CD4-positive, alpha-beta T cell treated with Interferon gamma for 1 hour (primary cell): ENCODE data around the gene SCLT1.
"Not testable (repeated sequence)": the region's sequence is repeated elsewhere in the genome, so short reads cannot be mapped to it uniquely, and the experiment has no call there.

Experiments
- DNase-seq: peaks from one replicate; pipeline ENCODE4 v3.0.0-alpha.2; 2020

Gene SCLT1

DNA sequence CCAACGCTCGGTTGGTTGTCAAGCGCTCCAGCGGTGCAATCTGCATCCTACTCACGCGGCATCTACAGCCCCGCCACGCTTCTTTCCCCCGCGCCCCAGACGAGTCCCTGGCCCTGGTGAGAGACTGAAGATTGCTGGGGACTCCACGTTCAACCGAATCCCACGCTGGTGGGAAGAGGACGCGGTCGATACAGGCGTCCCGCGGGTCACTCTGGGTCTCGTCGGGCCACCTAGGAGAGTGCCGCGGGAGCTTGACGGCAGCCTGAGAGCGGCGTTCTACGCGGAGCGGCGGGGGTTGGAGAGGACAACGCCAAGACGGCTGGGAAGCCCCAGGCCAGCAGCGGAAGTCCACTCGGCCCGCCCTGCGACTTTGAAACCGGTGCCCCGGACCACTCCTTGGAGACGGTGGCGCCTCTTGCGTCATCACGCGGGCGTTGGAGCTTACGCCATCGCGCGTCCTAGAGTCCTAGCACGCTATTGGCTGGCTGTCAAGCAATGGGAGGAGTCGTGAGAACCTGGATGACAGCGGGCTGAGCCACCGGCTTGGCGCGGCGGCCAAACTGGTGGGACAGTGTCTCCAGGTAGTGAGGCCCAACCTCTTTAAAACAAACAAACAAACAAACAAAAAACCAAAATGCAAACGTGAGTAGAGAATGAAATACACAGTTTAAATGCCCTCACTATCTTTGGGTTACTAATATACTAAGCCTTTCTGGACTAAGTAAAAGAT lies at the start of gene SCLT1:
Gene SCLT1 (minus strand): TSS at position 349 of the 730 bp plus-strand sequence. CDS start 436 bp downstream, outside the sequence.
- peak; percentile 95 for DNase-seq

DNA sequence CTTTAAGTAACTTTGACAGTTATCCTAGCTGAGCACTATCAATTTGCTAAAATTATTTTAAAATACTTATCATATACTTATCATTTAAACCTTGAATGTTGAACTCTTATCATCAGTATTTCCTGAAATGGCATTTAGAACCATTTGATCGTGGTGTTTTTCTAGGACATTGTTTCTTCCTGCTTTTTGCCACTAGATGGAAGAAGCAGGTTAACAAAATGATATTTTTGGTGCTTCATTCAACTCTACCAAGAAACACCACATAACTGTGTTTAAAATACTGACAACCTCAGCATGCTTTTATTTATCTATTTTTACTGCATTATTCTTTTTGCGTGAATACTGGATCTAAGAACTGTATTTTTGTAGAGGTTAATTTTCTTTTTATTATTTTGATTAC lies 47.2 kb upstream of the SCLT1 start:
- DNase-seq: no peak

DNA sequence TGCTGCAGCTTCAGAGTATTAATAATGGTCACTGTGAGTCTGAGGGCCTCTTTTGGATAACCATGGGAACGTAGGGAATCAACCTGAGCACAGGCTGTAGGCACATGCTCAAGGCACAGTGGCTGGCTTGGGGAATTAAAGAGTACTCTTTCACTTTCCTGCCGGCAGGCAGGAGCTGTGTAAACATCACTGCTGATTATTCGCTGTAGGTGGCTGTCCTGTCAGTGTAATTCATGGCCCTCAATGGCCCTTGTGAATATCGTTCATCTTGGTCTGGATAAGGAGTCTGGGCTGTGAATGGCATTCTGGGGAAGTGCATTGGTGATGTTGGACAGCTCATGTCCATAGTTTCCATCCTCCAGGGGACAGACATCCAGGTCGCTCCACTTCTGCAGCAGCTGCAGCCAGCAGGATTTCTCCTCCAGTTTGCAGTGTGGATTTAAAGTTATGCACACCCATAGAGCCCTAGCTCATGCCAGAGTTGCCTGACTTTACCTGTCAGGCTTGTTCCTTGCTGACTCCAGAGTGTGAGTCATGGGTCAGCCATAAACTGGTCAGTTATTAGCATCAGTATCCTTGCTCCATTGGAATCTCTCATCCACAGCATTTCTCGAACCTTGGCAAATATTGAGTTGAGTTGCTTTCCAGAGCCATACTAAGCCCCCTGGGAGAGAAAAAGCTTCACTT lies 45.6 kb upstream of the SCLT1 start:
- no peak for DNase-seq

DNA sequence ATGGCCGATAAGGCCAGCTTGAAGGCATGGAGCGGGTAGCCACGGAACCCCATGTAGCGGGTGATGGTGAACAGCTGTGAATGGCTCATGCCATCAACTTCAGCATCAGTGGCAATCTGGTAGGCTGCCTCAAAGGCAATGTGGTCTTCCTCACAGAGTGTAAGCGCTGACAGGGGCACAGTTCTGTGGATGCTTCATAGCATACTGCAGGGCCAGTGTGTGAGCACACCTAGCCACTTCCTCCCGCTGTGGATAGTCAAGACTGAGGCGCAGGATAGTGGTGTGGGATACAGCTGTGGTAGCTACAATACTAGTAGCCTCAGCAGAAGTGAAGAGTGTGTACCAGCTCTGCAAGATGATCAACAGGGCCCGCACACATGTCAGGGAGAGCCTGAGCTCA lies 43.1 kb upstream of the SCLT1 start:
- DNase-seq: no peak

DNA sequence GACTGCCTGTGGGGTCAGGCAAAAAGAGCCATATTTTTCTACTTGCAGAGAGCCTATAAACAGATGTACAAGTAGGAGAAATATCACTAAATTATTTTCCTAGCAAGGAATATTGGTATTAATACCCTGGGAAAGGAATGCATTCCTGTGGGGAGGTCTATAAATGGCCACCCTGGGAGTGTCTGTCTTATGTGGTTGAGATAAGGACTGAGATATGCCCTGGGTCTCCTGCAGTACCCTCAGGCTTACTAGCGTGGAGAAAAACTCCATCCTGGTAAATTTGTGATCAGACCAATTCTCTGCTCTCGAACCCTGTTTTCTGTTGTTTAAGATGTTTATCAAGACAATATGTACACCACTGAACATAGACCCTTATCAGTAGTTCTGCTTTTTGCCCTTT lies 38.0 kb upstream of the SCLT1 start:
- DNase-seq: no peak

DNA sequence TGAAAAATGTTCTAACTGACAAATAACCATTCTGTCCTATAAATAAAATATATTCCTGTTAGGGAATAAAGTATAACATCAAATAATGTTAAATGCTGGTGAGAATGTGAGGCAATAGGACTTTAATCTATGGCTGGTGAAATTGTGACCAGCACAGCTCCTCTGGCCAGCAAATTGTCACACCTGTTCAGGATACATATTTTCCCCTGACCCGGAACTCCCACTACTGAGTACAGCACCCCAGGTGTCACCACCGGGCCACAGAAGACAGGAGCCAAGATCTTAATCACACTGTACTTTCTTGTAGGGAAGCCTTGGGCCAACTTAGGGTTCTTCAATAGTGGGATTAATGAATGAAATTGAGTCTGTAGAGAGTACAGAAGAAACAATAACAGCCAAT lies 35.8 kb upstream of the SCLT1 start:
- DNase-seq: no peak

DNA sequence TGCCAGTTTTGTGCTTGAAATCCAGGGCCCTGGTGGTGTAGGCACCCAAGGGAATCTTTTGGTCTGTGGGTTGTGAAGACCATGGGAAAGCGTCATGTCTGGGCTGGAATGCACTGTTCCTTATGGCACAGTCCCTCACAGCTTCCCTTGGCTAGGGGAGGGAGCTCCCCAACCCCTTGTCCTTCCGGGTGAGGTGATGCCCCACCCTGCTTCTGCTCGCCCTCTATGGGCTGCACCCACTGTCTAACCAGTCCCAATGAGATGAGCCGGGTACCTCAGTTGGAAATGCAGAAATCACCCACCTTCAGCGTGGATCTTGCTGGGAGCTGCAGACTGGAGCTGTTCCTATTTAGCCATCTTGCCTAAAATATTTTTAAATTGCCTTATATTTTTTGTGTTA lies 33.3 kb upstream of the SCLT1 start:
- DNase-seq: not testable (repeated sequence)

DNA sequence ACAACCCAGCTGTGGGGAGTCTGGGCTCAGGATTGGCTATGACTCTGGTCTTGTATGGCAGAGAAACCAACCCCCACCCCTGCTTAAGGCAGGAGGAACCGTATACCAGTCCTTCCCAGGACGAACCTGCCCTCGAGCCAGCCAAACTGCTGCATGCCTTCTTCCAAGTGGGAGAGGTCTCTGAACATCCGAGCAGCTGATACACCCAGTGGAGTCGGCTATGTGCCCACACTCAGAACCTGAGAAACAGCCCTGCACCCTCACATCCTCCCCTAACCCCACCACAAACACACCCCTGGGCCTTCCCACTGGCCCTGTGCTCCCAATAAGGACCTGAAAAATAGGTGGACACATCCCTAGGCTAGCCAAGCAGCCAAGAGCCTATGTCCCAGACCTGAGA lies 24.4 kb upstream of the SCLT1 start:
- no peak for DNase-seq

DNA sequence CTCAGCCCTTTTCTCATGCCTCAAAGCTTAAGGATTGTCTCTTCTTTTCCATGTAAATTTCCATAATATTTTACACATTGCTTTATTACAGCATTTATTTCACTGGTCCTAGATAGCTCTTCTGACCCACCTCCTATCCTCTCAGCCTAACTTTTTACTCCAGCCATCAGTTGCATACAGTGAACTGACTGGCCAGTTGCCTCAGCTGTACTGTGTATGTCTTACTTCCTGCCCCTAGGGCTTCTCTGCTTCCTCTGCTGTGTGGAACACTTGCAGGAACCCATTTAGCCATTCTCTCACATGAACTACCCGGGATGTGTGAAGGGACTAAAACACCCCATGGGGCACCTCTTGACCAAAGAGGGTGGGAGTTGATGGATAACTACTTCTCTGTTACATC lies 20.6 kb upstream of the SCLT1 start:
- no peak for DNase-seq

DNA sequence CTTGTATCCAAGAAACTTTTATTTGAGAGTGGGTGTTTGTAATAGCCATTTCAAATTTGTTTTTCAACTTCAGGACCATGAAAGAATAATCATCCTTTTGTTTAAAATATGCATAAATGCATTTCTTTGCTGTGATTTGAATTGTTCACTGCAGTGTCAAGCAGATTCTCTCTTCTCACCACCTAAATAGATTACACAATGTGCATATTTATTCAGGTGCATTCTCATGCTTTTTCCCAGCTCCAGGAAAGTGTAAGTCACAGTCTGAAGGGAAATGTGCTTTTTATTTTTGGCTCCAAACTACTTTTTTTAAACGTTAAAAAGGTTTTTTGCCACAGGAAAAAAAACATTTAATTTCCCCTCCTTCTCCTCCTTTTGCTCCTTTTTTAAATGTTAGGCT lies 20.1 kb upstream of the SCLT1 start:
- no peak for DNase-seq

DNA sequence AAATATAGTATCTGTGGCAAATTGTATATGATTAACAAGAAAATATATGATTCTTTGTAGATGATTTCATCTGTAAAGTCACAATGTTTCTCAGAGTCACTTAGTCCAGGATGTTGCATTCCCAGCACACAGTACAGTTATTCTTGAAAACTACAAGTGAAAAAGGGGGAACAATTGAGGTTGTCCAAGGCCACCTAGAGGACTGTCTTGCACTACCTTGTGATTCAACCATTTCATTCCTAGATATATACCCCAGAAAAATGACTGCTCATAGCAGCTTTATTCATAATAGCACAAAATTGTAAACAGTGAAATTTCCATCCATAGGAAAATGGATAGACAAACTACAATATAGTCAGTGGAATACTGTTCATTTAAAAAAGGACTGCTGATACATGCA lies 18.6 kb upstream of the SCLT1 start:
- no peak for DNase-seq

DNA sequence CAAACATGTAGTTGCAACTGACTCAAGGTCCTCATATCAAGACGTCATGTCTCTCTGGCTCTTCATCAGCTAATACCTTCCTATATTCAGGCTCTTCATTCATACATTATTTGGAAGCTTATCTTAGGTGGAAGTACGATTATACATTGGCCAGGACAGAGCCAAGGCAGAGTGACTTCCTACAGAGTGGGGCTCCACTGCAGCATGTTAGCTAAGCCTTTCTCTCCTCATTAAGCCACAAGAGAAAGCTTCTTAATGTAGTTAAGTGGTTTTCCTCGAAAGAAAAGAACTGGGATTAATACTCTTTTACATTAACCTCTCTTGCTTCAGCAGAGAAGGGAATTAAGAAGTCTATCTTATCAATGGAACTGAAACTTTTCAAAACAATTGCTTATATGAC lies 17.6 kb upstream of the SCLT1 start:
- no peak for DNase-seq

DNA sequence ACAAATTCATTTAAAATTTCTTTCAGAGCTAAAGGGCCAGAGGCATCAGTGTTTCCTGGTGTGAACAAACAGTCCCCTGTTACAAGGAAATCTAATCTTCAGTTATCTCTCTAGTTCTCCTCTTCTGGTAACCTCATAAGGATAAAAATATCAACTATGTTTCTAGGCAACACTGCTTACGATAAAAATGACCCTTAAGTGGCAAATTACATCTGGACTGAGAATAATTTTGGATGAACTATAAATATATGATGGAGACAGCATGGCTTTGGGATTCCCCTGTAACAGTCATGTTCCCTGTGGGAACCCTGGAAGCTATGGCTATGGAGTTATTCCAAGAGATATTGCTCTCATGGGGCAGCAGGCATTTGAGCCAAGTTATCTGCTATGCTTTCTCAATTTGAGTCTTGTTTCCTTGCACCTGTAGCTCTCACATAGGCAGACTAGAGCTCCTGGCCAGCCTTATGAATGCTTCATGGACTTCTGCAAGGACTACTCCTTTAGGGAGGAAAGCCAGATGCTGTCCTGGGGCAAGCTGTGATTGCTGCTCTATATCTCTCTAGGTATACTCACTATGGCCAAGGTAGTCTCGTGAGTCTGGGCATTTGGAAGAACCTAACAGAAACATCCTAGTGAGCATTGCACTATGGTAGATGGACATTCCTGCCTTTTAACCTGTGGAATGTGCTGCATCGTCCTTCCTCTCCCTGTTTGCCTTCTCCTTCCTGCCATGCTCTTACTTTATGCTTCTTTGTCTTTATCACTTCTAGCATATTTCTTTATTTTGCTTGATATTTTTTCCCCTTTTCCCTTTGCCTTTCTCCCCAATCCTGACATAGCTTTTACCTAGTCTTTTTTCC lies 16.9 kb upstream of the SCLT1 start:
- DNase-seq: no peak

DNA sequence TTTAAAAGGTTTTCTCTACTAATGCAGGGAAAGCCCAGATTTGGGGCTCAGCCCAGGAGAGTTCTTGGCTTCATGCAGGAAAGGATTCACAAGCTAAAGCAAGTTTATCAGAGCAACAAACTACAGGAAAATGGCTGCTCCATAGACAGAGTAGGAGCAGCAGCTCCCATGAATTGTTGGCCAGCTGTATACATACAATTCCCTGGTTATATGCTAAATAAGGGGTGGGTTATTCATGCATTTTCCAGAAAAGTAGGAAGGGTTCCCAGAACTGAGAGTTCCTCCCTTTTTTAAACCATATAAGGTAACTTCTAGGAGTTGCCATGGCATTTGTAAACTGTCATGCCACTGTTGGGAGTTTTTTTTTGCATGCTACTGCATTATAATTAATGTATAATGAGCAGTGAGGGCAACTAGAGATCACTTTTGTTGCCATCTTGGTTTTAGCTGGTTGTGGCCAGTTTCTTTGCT lies 5.2 kb upstream of the SCLT1 start:
- DNase-seq: no peak

DNA sequence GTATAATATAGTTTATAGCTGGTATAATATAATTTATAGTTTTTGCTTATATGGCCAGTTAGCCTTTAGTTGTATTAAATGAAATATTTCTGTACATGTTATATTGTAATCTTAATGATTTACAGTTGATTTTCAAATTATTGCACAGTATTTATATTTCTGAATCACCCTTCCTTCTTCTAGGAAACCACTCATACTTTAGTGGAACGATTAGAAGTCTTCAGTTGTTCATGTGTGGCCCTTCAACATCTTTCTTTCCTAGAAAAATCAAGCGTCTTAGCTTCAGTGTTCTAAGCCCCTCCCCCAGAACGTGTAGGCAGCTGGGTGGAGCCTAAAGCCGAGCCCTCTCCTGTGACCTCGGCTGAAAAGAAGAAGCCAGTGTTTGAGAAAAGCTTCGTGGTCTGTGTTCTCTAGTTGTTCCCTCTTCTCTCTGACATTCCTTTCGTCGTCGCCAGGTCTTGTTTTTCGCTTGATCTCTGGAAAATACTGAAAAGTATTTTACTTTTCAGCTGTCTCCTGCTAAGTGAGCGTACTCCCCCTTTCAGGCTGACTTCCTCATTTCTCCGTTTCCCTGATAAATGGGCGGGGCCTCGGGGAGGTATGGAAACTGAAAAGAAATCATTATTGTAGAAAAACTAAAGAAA lies 2.6 kb upstream of the SCLT1 start, which contains the start of gene C4orf33:
Gene C4orf33 (plus strand): TSS at position 342 of the 644 bp plus-strand sequence. CDS start 6,459 bp downstream, outside the sequence.
- peak; percentile 79 for DNase-seq

DNA sequence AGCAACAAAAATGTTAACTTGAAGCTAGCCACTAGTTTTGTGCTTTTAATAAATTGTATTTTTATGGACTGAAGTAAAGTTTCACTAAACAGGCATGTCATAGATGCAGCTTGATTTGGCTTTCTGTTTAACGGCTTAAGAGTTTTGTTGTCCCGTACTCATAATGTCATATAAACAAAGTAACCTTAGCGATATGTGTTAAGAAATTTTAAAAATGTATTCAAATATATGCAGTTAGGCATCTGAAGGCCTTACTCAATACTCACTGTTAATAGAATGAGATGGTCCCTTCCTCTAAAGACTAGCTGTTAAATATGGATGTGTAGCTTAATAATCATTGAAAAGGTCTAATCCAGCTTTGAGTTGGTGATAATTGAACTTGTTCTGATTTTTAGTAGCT lies 1.0 kb upstream of the SCLT1 start:
- DNase-seq: no peak

DNA sequence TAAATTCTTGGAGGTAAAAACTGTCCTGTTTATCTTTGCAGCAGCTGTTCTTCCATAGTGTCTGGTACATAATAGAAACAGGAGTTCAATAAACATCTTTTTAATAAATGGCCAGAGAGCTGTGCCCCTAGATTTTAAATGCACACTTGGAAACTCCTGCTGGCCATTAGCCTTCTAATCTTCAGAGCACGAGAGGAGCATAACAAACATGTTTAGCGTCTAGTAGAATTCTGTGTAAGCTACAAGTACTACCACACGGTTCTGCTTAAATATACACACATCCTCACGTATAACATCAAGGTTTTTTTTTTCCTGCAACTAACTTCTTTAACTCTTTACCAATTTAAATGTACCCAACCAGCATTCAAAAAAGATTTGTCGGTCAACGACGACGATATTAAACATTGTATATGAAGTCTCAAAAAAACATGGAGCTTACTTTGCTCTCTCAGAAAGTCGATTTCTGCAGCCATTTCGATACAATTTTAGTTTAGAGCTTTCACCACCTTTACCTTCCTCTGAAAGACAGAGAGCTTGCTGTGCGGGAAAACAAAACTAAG lies 628 bp downstream of the SCLT1 start:
- no peak for DNase-seq

DNA sequence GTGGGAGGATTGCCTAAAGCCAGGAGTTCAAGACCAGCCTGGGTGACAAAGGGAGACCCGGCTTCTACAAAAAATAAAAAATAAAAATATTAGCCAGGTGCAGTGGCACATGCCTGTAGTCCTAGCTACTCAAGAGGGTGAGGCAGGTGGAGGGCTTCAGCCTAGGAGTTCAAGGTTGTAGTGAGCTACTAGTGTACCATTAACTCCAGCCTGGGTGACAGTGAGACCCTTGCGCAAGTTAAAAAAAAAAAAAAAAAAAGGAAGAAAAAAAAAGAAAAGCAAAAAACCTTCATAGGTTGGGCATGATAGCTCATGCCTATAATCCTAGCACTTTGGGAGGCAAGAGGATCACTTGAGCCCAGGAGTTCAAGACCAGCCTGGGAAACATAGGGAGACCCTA lies 5.8 kb downstream of the SCLT1 start:
- no peak for DNase-seq

DNA sequence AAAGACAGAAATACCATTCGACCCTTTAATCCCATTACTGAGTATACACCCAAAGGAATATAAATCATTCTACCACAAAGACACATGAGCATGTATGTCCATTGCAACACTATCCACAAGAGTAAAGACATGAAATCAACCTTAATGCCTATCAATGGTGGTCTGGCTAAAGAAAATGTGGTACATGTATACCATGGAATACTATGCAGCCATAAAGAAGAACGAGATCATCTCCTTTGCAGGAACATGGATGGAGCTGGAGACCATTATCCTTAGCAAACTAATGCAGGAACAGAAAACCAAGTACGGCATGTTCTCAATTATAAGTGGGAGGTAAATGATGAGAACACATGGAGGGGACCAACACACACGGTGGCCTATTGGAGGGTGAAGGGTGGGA lies 7.9 kb downstream of the SCLT1 start:
- DNase-seq: no peak

DNA sequence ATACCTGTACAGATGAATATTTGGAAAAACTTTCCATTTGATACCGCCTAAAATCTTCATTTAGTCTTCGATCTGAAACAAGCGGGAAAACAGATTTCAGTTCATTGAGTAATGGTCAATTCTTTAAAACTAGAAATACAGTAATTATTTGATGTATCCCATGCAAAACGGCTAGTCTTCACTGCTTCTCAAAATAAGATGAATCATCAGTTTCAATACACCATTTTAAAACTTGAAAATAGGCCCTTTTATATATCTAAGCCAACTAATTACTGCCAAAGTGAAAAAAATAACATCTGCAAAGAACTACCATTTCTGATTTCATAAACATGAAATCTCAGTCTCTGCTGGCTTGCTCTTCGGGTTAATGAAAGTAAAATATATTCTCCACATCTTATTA lies 11.0 kb downstream of the SCLT1 start:
- no peak for DNase-seq

DNA sequence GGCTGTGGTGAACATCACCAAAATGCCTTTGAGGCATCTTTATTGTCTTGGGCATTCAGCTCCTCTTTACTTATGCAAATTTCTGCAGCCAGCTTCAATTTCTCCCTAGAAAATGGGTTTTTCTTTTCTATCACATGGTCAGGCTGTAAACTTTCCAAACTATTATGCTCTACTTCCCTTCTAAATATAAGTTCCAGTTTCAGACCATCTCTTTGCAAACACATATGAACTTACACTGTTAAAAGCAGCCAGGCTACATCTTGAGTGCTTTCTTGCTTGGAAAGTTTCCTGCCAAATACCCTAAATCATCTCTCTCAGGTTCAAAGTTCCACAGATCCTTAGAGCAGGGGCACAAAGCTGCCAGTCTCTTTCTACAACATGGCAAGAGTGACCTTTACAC lies 13.2 kb downstream of the SCLT1 start:
- no peak for DNase-seq

DNA sequence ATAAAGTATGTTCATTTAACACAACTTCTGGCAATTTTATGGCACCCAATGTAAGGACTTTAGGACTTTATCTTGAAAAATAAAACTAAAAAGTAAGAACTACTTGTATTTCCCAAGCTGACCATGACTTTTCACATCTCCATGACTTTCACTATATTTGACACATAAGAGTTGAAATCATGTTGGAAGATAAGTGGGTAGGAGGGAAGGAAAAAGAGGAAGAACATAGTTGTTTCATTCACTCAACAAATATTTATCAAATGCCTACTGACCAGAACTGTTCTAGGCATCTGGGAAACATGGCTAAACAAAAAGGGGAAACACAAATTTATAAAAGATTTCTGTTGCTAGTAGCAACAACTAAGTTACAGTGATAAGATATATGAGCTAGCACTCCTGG lies 16.0 kb downstream of the SCLT1 start:
- DNase-seq: no peak

DNA sequence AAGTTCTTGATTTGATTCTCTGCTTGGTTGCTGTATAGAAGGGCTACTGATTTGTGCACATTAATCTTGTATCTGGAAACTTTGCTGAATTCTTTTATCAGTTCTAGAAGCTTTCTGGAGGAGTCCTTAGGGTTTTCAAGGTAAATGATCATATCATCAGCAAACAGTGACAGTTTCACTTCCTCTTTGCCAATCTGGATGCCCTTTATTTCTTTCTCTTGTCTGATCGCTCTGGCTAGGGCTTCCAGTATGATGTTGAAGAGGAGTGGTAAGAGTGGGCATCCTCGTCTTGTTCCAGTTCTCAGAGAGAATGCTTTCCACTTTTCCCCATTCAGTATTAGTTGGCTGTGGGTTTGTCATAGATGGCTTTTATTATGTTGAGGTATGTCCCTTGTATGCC lies 23.8 kb downstream of the SCLT1 start:
- DNase-seq: not testable (repeated sequence)
